ENCODE data around the gene USP7.

The USP7 gene

GRCh38 chr16:8905168-8905762 is 58.4 kb downstream of the USP7 start:
- in situ Hi-C loops (cut with MboI; ENCODE audit: low sequenced_read_pairs) = loop anchor here (25.0 kb wide), 1 partner anchor 207 kb away; no protein-coding TSS in a partner anchor

- in situ Hi-C loops (cut with MboI; ENCODE audit: low sequenced_read_pairs) = loop anchor here (25.0 kb wide), 1 partner anchor 208 kb away; no protein-coding TSS in a partner anchor
These were observed 59.7 kb downstream of the USP7 start for GRCh38 chr16:8904018-8904430.

- in situ Hi-C loops (cut with MboI; ENCODE audit: low sequenced_read_pairs) = loop anchor here (25.0 kb wide), 1 partner anchor 209 kb away; no protein-coding TSS in a partner anchor
These were observed 60.7 kb downstream of the USP7 start for GRCh38 chr16:8903004-8903403.

GRCh38 chr16:8901320-8901861 is 62.3 kb downstream of the USP7 start:
- in situ Hi-C loops (cut with MboI; ENCODE audit: low sequenced_read_pairs) = loop anchor here (25.0 kb wide), 1 partner anchor 211 kb away; no protein-coding TSS in a partner anchor

GRCh38 chr16:8900343-8900742 is 63.4 kb downstream of the USP7 start:
- in situ Hi-C loops (cut with MboI; ENCODE audit: low sequenced_read_pairs) = loop anchor here (25.0 kb wide), 1 partner anchor 212 kb away; no protein-coding TSS in a partner anchor

GRCh38 chr16:8899709-8900317 is 63.9 kb downstream of the USP7 start:
- in situ Hi-C loops (cut with MboI; ENCODE audit: low sequenced_read_pairs) = loop anchor here (25.0 kb wide), 2 partner anchors 212 to 338 kb away; no protein-coding TSS in a partner anchor

- in situ Hi-C loops (cut with MboI; ENCODE audit: low sequenced_read_pairs) = loop anchor here (25.0 kb wide), 1 partner anchor 336 kb away; no protein-coding TSS in a partner anchor
These were observed 64.9 kb downstream of the USP7 start for GRCh38 chr16:8898660-8899318.

GRCh38 chr16:8894736-8895334 is 68.9 kb downstream of the USP7 start:
- in situ Hi-C loops (cut with MboI; ENCODE audit: low sequenced_read_pairs) = loop anchor here (25.0 kb wide), 1 partner anchor 333 kb away; no protein-coding TSS in a partner anchor

- in situ Hi-C loops (cut with MboI; ENCODE audit: low sequenced_read_pairs) = loop anchor here (25.0 kb wide), 1 partner anchor 332 kb away; no protein-coding TSS in a partner anchor
These were observed 69.6 kb downstream of the USP7 start for GRCh38 chr16:8893976-8894690.

GRCh38 chr16:8893426-8893825 is 70.3 kb downstream of the USP7 start:
- in situ Hi-C loops (cut with MboI; ENCODE audit: low sequenced_read_pairs) = loop anchor here (25.0 kb wide), 1 partner anchor 331 kb away; no protein-coding TSS in a partner anchor

GRCh38 chr16:8892101-8892575 is 71.6 kb downstream of the USP7 start:
- in situ Hi-C loops (cut with MboI; ENCODE audit: low sequenced_read_pairs) = loop anchor here (25.0 kb wide), 1 partner anchor 330 kb away; no protein-coding TSS in a partner anchor

- in situ Hi-C loops (cut with MboI; ENCODE audit: low sequenced_read_pairs) = loop anchor here (25.0 kb wide), 1 partner anchor 328 kb away; no protein-coding TSS in a partner anchor
These were observed 73.2 kb downstream of the USP7 start for GRCh38 chr16:8890549-8890921.

- in situ Hi-C loops (cut with MboI; ENCODE audit: low sequenced_read_pairs) = loop anchor here (25.0 kb wide), 1 partner anchor 328 kb away; no protein-coding TSS in a partner anchor
These were observed 73.7 kb downstream of the USP7 start for GRCh38 chr16:8889893-8890548.

- in situ Hi-C loops (cut with MboI; ENCODE audit: low sequenced_read_pairs) = loop anchor here (25.0 kb wide), 1 partner anchor 327 kb away; no protein-coding TSS in a partner anchor
These were observed 74.5 kb downstream of the USP7 start for GRCh38 chr16:8888951-8889892.

GRCh38 chr16:8887952-8888560 is 75.7 kb downstream of the USP7 start:
- in situ Hi-C loops (cut with MboI; ENCODE audit: low sequenced_read_pairs) = loop anchor here (25.0 kb wide), 1 partner anchor 326 kb away; no protein-coding TSS in a partner anchor

GRCh38 chr16:8887431-8887765 is 76.3 kb downstream of the USP7 start:
- in situ Hi-C loops (cut with MboI; ENCODE audit: low sequenced_read_pairs) = loop anchor here (25.0 kb wide), 1 partner anchor 325 kb away; no protein-coding TSS in a partner anchor

- in situ Hi-C loops (cut with MboI; ENCODE audit: low sequenced_read_pairs) = loop anchor here (25.0 kb wide), 1 partner anchor 325 kb away; no protein-coding TSS in a partner anchor
These were observed 76.9 kb downstream of the USP7 start for GRCh38 chr16:8886593-8887430.
